OCI-LY1 (cell line): ENCODE data around the gene RASSF10.

ENCODE experiments used
- H2AFZ ChIP-seq: fragments of 200-600 bp; sonication (generic), shearing (Covaris generic); 2 replicates; pipeline ENCODE4 v1.6.0; 2014; ENCODE audit warnings: antibody characterized with exemption, mild to moderate bottlenecking, low read length
- H3F3A ChIP-seq: fragments of 200-600 bp; sonication (generic), shearing (Covaris generic); 2 replicates; pipeline ENCODE4 v1.6.0; 2014; ENCODE audit warnings: mild to moderate bottlenecking, antibody characterized with exemption, low read length, moderate library complexity; ENCODE audit not compliant: insufficient read depth
- H3K27ac ChIP-seq: fragments of 200-600 bp; sonication (generic); 2 replicates; pipeline ENCODE4 v1.5.1; 2014; ENCODE audit warnings: low read length, mixed run types, mild to moderate bottlenecking, low read depth; ENCODE audit not compliant: poor library complexity, severe bottlenecking
- H3K27me3 ChIP-seq: fragments of 200-600 bp; sonication (generic); 2 replicates; pipeline ENCODE4 v1.6.0; 2014; ENCODE audit warnings: antibody characterized with exemption, mild to moderate bottlenecking, low read length, moderate library complexity; ENCODE audit not compliant: insufficient read depth
- H3K36me3 ChIP-seq: fragments of 200-600 bp; sonication (generic); 2 replicates; pipeline ENCODE4 v1.6.1; 2014; ENCODE audit warnings: mild to moderate bottlenecking, antibody characterized with exemption, low read length, moderate library complexity, mixed read lengths; ENCODE audit not compliant: insufficient read depth
- H3K4me1 ChIP-seq: fragments of 200-600 bp; sonication (generic); 2 replicates; pipeline ENCODE4 v1.5.1; 2014; ENCODE audit warnings: mild to moderate bottlenecking, low read length, moderate library complexity; ENCODE audit not compliant: insufficient read depth, severe bottlenecking
- H3K4me2 ChIP-seq: fragments of 200-600 bp; sonication (generic), shearing (Covaris generic); 2 replicates; pipeline ENCODE4 v1.6.1; 2014; ENCODE audit warnings: low read length
- H3K4me3 ChIP-seq: fragments of 200-600 bp; sonication (generic); 2 replicates; pipeline ENCODE4 v1.5.1; 2014; ENCODE audit warnings: low read length, low read depth, mild to moderate bottlenecking, mixed read lengths; ENCODE audit not compliant: poor library complexity, severe bottlenecking
- H3K79me2 ChIP-seq: fragments of 200-600 bp; shearing (Covaris generic); 2 replicates; pipeline ENCODE4 v1.6.1; 2016; ENCODE audit warnings: mixed run types, low read length, mixed read lengths; ENCODE audit not compliant: insufficient read depth
- H3K9ac ChIP-seq: fragments of 200-600 bp; sonication (generic), shearing (Covaris generic); 2 replicates; pipeline ENCODE4 v1.6.1; 2014; ENCODE audit warnings: mild to moderate bottlenecking, low read length, mixed read lengths
- H3K9me2 ChIP-seq: fragments of 200-600 bp; sonication (generic), shearing (Covaris generic); 2 replicates; pipeline ENCODE4 v1.6.1; 2014; ENCODE audit warnings: low read depth, mild to moderate bottlenecking, low read length, mixed read lengths
- H3K9me3 ChIP-seq: fragments of 200-600 bp; shearing (Covaris generic); 2 replicates; pipeline ENCODE4 v1.6.1; 2014; ENCODE audit warnings: low read length, mixed read lengths
- H4K20me1 ChIP-seq: fragments of 200-600 bp; sonication (generic), shearing (Covaris generic); 2 replicates; pipeline ENCODE4 v1.6.0; 2016; ENCODE audit warnings: mild to moderate bottlenecking, low read length; ENCODE audit not compliant: insufficient read depth
- EZH2 ChIP-seq: fragments of 200-600 bp; sonication (generic), shearing (Covaris generic); IDR thresholded peaks from 2 replicates; pipeline ENCODE4 v1.8.0; 2017; ENCODE audit warnings: borderline replicate concordance, mixed run types, mild to moderate bottlenecking, antibody characterized with exemption, low read length, moderate library complexity, mixed read lengths
- TF ChIP-seq, protein P1 (sequence below): fragments of 200-600 bp; sonication (generic), shearing (Covaris generic); IDR thresholded peaks from 2 replicates; pipeline ENCODE4 v1.5.1; 2017; ENCODE audit warnings: mild to moderate bottlenecking, antibody characterized with exemption, low read length, moderate library complexity, mixed read lengths

RASSF10 gene

DNA sequence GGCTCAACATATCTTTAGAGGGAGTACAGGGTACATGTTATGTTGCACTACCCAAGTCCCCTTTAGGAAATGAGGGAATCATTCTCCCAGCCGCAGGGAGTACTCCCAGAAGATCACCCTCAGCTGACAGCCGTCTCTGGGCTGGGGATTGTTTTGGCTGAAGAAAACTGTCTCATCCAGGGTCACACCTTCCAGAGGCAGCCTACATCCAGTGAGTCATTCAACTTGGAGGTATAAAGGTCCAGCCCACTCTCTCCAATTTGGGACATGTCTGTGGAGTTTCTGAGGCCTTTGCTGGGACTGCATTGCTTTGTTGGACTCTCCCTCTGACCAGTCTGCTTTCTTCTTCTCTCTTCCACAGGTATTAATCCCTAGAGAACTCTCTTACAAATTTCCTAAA, 42.1 kb downstream of the RASSF10 start:
- no peak overlapping the region for H2AFZ ChIP-seq
- no peak overlapping the region for H3K27ac ChIP-seq
- no peaks in the 10 kb centered on the region for H4K20me1 ChIP-seq
- TF ChIP-seq, protein P1, sequence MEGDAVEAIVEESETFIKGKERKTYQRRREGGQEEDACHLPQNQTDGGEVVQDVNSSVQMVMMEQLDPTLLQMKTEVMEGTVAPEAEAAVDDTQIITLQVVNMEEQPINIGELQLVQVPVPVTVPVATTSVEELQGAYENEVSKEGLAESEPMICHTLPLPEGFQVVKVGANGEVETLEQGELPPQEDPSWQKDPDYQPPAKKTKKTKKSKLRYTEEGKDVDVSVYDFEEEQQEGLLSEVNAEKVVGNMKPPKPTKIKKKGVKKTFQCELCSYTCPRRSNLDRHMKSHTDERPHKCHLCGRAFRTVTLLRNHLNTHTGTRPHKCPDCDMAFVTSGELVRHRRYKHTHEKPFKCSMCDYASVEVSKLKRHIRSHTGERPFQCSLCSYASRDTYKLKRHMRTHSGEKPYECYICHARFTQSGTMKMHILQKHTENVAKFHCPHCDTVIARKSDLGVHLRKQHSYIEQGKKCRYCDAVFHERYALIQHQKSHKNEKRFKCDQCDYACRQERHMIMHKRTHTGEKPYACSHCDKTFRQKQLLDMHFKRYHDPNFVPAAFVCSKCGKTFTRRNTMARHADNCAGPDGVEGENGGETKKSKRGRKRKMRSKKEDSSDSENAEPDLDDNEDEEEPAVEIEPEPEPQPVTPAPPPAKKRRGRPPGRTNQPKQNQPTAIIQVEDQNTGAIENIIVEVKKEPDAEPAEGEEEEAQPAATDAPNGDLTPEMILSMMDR, result no peak
- no peak for TF ChIP-seq EZH2
- H3K4me1 ChIP-seq, result no peaks in the 10 kb centered on the region
- no peaks in the 10 kb centered on the region for H3K27me3 ChIP-seq
- no peaks in the 10 kb centered on the region for H3F3A ChIP-seq
- no peaks in the 10 kb centered on the region for H3K9me2 ChIP-seq
- H3K4me3 ChIP-seq, result no peak overlapping the region
- no peaks in the 10 kb centered on the region for H3K9me3 ChIP-seq
- H3K4me2 ChIP-seq, result no peak overlapping the region
- no peaks in the 10 kb centered on the region for H3K79me2 ChIP-seq
- no peaks in the 10 kb centered on the region for H3K36me3 ChIP-seq
- H3K9ac ChIP-seq, result no peak overlapping the region

DNA sequence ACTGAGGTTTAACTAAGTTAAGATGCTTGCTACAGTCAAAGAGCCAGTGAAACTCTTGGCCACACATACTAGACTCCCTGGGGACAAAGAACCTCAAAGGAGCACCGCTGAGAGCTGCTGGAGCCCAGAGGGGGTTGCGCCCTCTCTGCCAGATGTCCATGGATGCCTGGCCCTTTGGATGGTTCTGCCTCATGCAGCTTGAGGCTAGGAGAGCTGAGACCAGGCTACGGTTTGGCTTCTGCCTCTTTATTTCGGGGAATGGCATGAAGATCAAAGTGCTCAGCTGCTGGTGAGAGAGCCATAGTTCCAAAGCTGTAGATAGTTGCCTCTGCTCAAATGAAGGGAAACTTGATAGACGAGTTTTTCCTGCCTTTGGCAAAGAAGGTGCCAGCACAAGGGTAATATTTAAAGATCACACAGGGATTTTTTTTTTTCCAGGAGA, 43.0 kb downstream of the RASSF10 start:
- no peaks in the 10 kb centered on the region for H3K79me2 ChIP-seq
- H3K36me3 ChIP-seq, result no peaks in the 10 kb centered on the region
- no peak overlapping the region for H3K4me2 ChIP-seq
- no peak for TF ChIP-seq EZH2
- TF ChIP-seq, protein P1, result no peak
- H2AFZ ChIP-seq, result no peak overlapping the region
- H3K9me2 ChIP-seq, result no peaks in the 10 kb centered on the region
- H3K4me3 ChIP-seq, result no peak overlapping the region
- no peaks in the 10 kb centered on the region for H3F3A ChIP-seq
- no peaks in the 10 kb centered on the region for H3K4me1 ChIP-seq
- H3K27ac ChIP-seq, result no peak overlapping the region
- no peaks in the 10 kb centered on the region for H4K20me1 ChIP-seq
- H3K9ac ChIP-seq, result no peak overlapping the region
- no peaks in the 10 kb centered on the region for H3K27me3 ChIP-seq
- no peaks in the 10 kb centered on the region for H3K9me3 ChIP-seq

GRCh38 chr11:13053255-13053917, 44.3 kb downstream of the RASSF10 start:
- no peak overlapping the region for H3K4me2 ChIP-seq
- no peaks in the 10 kb centered on the region for H3K27me3 ChIP-seq
- TF ChIP-seq EZH2, result no peak
- TF ChIP-seq, protein P1, result no peak
- H2AFZ ChIP-seq, result no peak overlapping the region
- no peaks in the 10 kb centered on the region for H3K79me2 ChIP-seq
- no peaks in the 10 kb centered on the region for H3K9me2 ChIP-seq
- no peaks in the 10 kb centered on the region for H3K9me3 ChIP-seq
- H3F3A ChIP-seq, result no peaks in the 10 kb centered on the region
- no peak overlapping the region for H3K9ac ChIP-seq
- no peaks in the 10 kb centered on the region for H4K20me1 ChIP-seq
- no peak overlapping the region for H3K27ac ChIP-seq
- no peaks in the 10 kb centered on the region for H3K36me3 ChIP-seq
- H3K4me1 ChIP-seq, result no peaks in the 10 kb centered on the region
- H3K4me3 ChIP-seq, result no peak overlapping the region
